ENCODE measurements around the gene ITGB3.
"Not testable (repeated sequence)": the region's sequence is repeated elsewhere in the genome, so short reads cannot be mapped to it uniquely, and the experiment has no call there.

Gene ITGB3

GRCh38 chr17:47253541-47254402, at the start of gene ITGB3:
Gene ITGB3 (plus strand): TSS chr17:47253827. CDS start chr17:47253862, 35 bp downstream.
- DNase-seq, result peak; percentile 59

GRCh38 chr17:47203984-47204721, 49.5 kb upstream of the ITGB3 start:
- DNase-seq, result peak; percentile 35

- DNase-seq, result peak; percentile 17
These were observed 48.8 kb upstream of the ITGB3 start for GRCh38 chr17:47204722-47205418.

GRCh38 chr17:47205419-47205963, 48.1 kb upstream of the ITGB3 start:
- peak; percentile 53 for DNase-seq

- DNase-seq, result no peak
These were observed 46.2 kb upstream of the ITGB3 start for GRCh38 chr17:47207143-47208067.

- no peak for DNase-seq
These were observed 44.7 kb upstream of the ITGB3 start, which contains the start of gene MYL4 for GRCh38 chr17:47208744-47209488. Gene MYL4 (plus strand): TSS chr17:47209348. CDS start chr17:47209423, 75 bp downstream.

GRCh38 chr17:47209499-47209898, 44.1 kb upstream of the ITGB3 start:
- no peak for DNase-seq

- DNase-seq, result no peak
These were observed 43.5 kb upstream of the ITGB3 start for GRCh38 chr17:47210105-47210504.

- DNase-seq, result no peak
These were observed 42.8 kb upstream of the ITGB3 start for GRCh38 chr17:47210779-47211178.

GRCh38 chr17:47212458-47212857, 41.2 kb upstream of the ITGB3 start:
- DNase-seq, result no peak

GRCh38 chr17:47213540-47213939, 40.1 kb upstream of the ITGB3 start:
- no peak for DNase-seq

GRCh38 chr17:47214931-47215330, 38.7 kb upstream of the ITGB3 start:
- DNase-seq, result no peak

GRCh38 chr17:47216821-47217220, 36.8 kb upstream of the ITGB3 start:
- not testable (repeated sequence) for DNase-seq

GRCh38 chr17:47217279-47217678, 36.3 kb upstream of the ITGB3 start:
- not testable (repeated sequence) for DNase-seq

- DNase-seq, result no peak
These were observed 34.7 kb upstream of the ITGB3 start for GRCh38 chr17:47218896-47219430.

GRCh38 chr17:47219621-47220475, 33.8 kb upstream of the ITGB3 start:
- DNase-seq, result no peak

- DNase-seq, result no peak
These were observed 33.1 kb upstream of the ITGB3 start for GRCh38 chr17:47220531-47220999.

- no peak for DNase-seq
These were observed 32.5 kb upstream of the ITGB3 start for GRCh38 chr17:47221154-47221553.

- DNase-seq, result no peak
These were observed 31.6 kb upstream of the ITGB3 start for GRCh38 chr17:47222047-47222446.

- DNase-seq, result no peak
These were observed 30.6 kb upstream of the ITGB3 start for GRCh38 chr17:47223007-47223406.
